GM23248 (cell line): ENCODE data around the gene VPS8. TPM values are rescaled to one million over a fixed set of nuclear protein-coding genes. Genes with fewer than 3 reads are reported as not detected.

Experiments used
- DNase-seq: peaks from one replicate; pipeline ENCODE4 v3.0.0-alpha.2; 2015
- H2AFZ ChIP-seq: fragments of 200-600 bp; sonication (generic); 2 replicates; pipeline ENCODE4 v1.6.1; 2016; ENCODE audit warnings: antibody characterized with exemption
- H3F3A ChIP-seq: fragments of 200-600 bp; sonication (generic); 2 replicates; pipeline ENCODE4 v1.6.1; 2016; ENCODE audit warnings: mild to moderate bottlenecking, antibody characterized with exemption, mixed run types; ENCODE audit not compliant: insufficient read depth
- H3K27ac ChIP-seq: fragments of 200-600 bp; sonication (generic); 2 replicates; pipeline ENCODE4 v1.5.1; 2016; ENCODE audit warnings: mild to moderate bottlenecking
- H3K27me3 ChIP-seq: fragments of 200-600 bp; sonication (generic); replicated peaks from 2 replicates; pipeline ENCODE4 v1.6.1; 2016; ENCODE audit warnings: mild to moderate bottlenecking; ENCODE audit not compliant: insufficient read depth
- H3K36me3 ChIP-seq: fragments of 200-600 bp; sonication (generic); 2 replicates; pipeline ENCODE4 v1.6.1; 2016; ENCODE audit warnings: low read depth, mild to moderate bottlenecking
- H3K4me1 ChIP-seq: fragments of 200-600 bp; sonication (generic); 2 replicates; pipeline ENCODE4 v1.6.1; 2016; ENCODE audit warnings: mild to moderate bottlenecking; ENCODE audit not compliant: insufficient read depth
- H3K4me2 ChIP-seq: fragments of 200-600 bp; sonication (generic); one replicate; pipeline ENCODE4 v1.6.1; 2016; ENCODE audit warnings: mild to moderate bottlenecking; ENCODE audit not compliant: unreplicated experiment
- H3K4me3 ChIP-seq: fragments of 200-600 bp; sonication (generic); 2 replicates; pipeline ENCODE4 v1.5.1; 2016; ENCODE audit warnings: mild to moderate bottlenecking
- H3K79me2 ChIP-seq: fragments of 200-600 bp; sonication (generic); 2 replicates; pipeline ENCODE4 v1.6.1; 2016; ENCODE audit warnings: mild to moderate bottlenecking; ENCODE audit not compliant: insufficient read depth
- H3K9ac ChIP-seq: fragments of 200-600 bp; sonication (generic); 2 replicates; pipeline ENCODE4 v1.6.1; 2016; ENCODE audit warnings: mild to moderate bottlenecking
- H3K9me2 ChIP-seq: fragments of 200-600 bp; sonication (generic); 2 replicates; pipeline ENCODE4 v1.6.1; 2016; ENCODE audit warnings: mixed run types, mild to moderate bottlenecking, moderate library complexity; ENCODE audit not compliant: insufficient read depth
- H3K9me3 ChIP-seq: fragments of 200-600 bp; sonication (generic); one replicate; pipeline ENCODE4 v1.6.1; 2017; ENCODE audit warnings: low read depth
- H4K20me1 ChIP-seq: fragments of 200-600 bp; sonication (generic); 2 replicates; pipeline ENCODE4 v1.6.0; 2016; ENCODE audit not compliant: insufficient read depth
- EZH2 ChIP-seq: fragments of 200-600 bp; sonication (generic); IDR thresholded peaks from 2 replicates; pipeline ENCODE4 v1.6.1; 2018; ENCODE audit warnings: antibody characterized with exemption, mild to moderate bottlenecking; ENCODE audit not compliant: insufficient read depth, poor library complexity, severe bottlenecking
- EZH2phosphoT487 ChIP-seq: fragments of 200-600 bp; sonication (generic); IDR thresholded peaks from 2 replicates; pipeline ENCODE4 v1.6.1; 2018; ENCODE audit warnings: antibody characterized with exemption, moderate library complexity, mild to moderate bottlenecking, low read depth; ENCODE audit not compliant: insufficient read depth
- WGBS, 2 experiments: methylation state at CpG; one replicate each; pipeline ENCODE4 v1.1.6; 2015 to 2017; ENCODE audit warnings: low lambda C conversion rate in 2 of 2, low coverage in 1 of 2; ENCODE audit errors: missing lambda C conversion rate in 2 of 2; 5-methylcytosine and 5-hydroxymethylcytosine counted together
- in situ Hi-C: fragments of 300-500 bp; cut with MboI; formaldehyde crosslinking; loops from 2 replicates; pipeline ENCODE4 v1.15.0; 2020
- polyA plus RNA-seq: library from polyadenylated mRNA; unstranded; fragments of >200 nt; fragmentation: Nextera tagmentation; extraction: Ambion mirVana; gene quantifications from 2 replicates; pipeline ENCODE4 v1.2.1, GENCODE V29; 2016
- total RNA-seq: library from RNA; depleted of rRNA; stranded (reverse); fragments of >200 nt; shearing (Covaris generic); gene quantifications from 2 replicates; pipeline ENCODE4 v1.2.3, GENCODE V29; 2014

The VPS8 gene
- total and polyA plus RNA-seq, 2 experiments from 2014 or later: 17.8 to 45.5 TPM

GRCh38 chr3:184805351-184806038 lies 6.5 kb upstream of the VPS8 start:
- Histone ChIP-seq H3K9me2 (no peaks in the 10 kb centered on the region), H4K20me1 (no peaks in the 10 kb centered on the region), H3K4me3 (no peak overlapping the region), H3K27me3 (no peaks in the 10 kb centered on the region), H3K4me1 (peaks cover 10% of the 10 kb centered on the region), H3K27ac (no peak overlapping the region), H3K36me3 (no peaks in the 10 kb centered on the region), H3K79me2 (no peaks in the 10 kb centered on the region), H3K4me2 (no peak overlapping the region), H3F3A (peaks cover 6% of the 10 kb centered on the region; the same call in 1 of the 2 replicates), H3K9me3 (no peaks in the 10 kb centered on the region), H2AFZ (no peak overlapping the region), H3K9ac (no peak overlapping the region)
- no peak for TF ChIP-seq EZH2
- no peak for TF ChIP-seq EZH2phosphoT487
- DNase-seq: no peak
- in situ Hi-C loops: no loop called here
- WGBS, 2 experiments: 57 to 63% methylated on average over 3 of the region's 3 CpGs

GRCh38 chr3:184806567-184807271 lies 5.2 kb upstream of the VPS8 start:
- WGBS, 2 experiments: 51 to 55% methylated on average over 5 of the region's 5 CpGs
- Histone ChIP-seq H3K4me2 (no peak overlapping the region), H2AFZ (no peak overlapping the region), H4K20me1 (no peaks in the 10 kb centered on the region), H3K36me3 (no peaks in the 10 kb centered on the region), H3K4me3 (no peak overlapping the region), H3K79me2 (no peaks in the 10 kb centered on the region), H3K27me3 (no peaks in the 10 kb centered on the region), H3K9ac (no peak overlapping the region), H3K27ac (no peak overlapping the region), H3K9me3 (no peaks in the 10 kb centered on the region), H3K4me1 (no peaks in the 10 kb centered on the region), H3F3A (no peaks in the 10 kb centered on the region), H3K9me2 (no peaks in the 10 kb centered on the region)
- DNase-seq: peak; percentile 18
- TF ChIP-seq EZH2 (no peak), EZH2phosphoT487 (no peak)
- in situ Hi-C loops: no loop called here

GRCh38 chr3:184807549-184807948 lies 4.4 kb upstream of the VPS8 start:
- peaks cover 4% of the 10 kb centered on the region for H3K79me2 ChIP-seq
- H3K4me3 ChIP-seq: no peak overlapping the region
- H2AFZ ChIP-seq: no peak overlapping the region
- no peaks in the 10 kb centered on the region for H3K27me3 ChIP-seq
- no peak overlapping the region for H3K4me2 ChIP-seq
- no peak for TF ChIP-seq EZH2
- no peak for TF ChIP-seq EZH2phosphoT487
- no peaks in the 10 kb centered on the region for H3F3A ChIP-seq
- 80 to 81% methylated on average over 3 of the region's 3 CpGs for WGBS, 2 experiments
- no peak for DNase-seq
- no peaks in the 10 kb centered on the region for H3K9me3 ChIP-seq
- in situ Hi-C loops: no loop called here
- H3K27ac ChIP-seq: no peak overlapping the region
- no peaks in the 10 kb centered on the region for H3K9me2 ChIP-seq
- no peak overlapping the region for H3K9ac ChIP-seq
- no peaks in the 10 kb centered on the region for H3K36me3 ChIP-seq
- H3K4me1 ChIP-seq: no peaks in the 10 kb centered on the region
- H4K20me1 ChIP-seq: no peaks in the 10 kb centered on the region

- 38 to 48% methylated on average over 4 of the region's 4 CpGs for WGBS, 2 experiments
Measured at GRCh38 chr3:184808021-184808420, 3.9 kb upstream of the VPS8 start.

More at GRCh38 chr3:184808021-184808420, 3.9 kb upstream of the VPS8 start:
- TF ChIP-seq EZH2 (no peak), EZH2phosphoT487 (no peak)
- H4K20me1 ChIP-seq: no peaks in the 10 kb centered on the region
- no peak for DNase-seq
- H3K4me2 ChIP-seq: no peak overlapping the region
- H3K4me3 ChIP-seq: no peak overlapping the region
- in situ Hi-C loops: no loop called here
- no peak overlapping the region for H2AFZ ChIP-seq
- no peak overlapping the region for H3K27ac ChIP-seq
- H3K27me3 ChIP-seq: no peaks in the 10 kb centered on the region
- H3K4me1 ChIP-seq: peaks cover 2% of the 10 kb centered on the region; the same call in 1 of the 2 replicates
- peaks cover 9% of the 10 kb centered on the region for H3K79me2 ChIP-seq
- H3K9me2 ChIP-seq: no peaks in the 10 kb centered on the region
- no peaks in the 10 kb centered on the region for H3K9me3 ChIP-seq
- H3K9ac ChIP-seq: no peak overlapping the region
- no peaks in the 10 kb centered on the region for H3F3A ChIP-seq
- no peaks in the 10 kb centered on the region for H3K36me3 ChIP-seq
